Prostate gland (tissue), 2 donors: ENCODE measurements around the gene NCAPG2.

Source experiments
- POLR2AphosphoS5 ChIP-seq: sonication (generic); formaldehyde crosslinking; IDR thresholded peaks from one replicate; pipeline ENCODE4 v1.6.1; 2017; ENCODE audit warnings: antibody characterized with exemption
- TF ChIP-seq, protein P1 (sequence below), 4 experiments: fragments of 200-600 bp in 2 of 4; fragments of 450-650 bp in 2 of 4; sonication (generic) in 2 of 4; IDR thresholded peaks; 1 replicate in 3 of 4; 2 replicates in 1 of 4; pipeline ENCODE4 v1.5.1; 2016 to 2019; ENCODE audit warnings: antibody characterized with exemption in 4 of 4, mild to moderate bottlenecking in 2 of 4, moderate library complexity in 2 of 4

DNA sequence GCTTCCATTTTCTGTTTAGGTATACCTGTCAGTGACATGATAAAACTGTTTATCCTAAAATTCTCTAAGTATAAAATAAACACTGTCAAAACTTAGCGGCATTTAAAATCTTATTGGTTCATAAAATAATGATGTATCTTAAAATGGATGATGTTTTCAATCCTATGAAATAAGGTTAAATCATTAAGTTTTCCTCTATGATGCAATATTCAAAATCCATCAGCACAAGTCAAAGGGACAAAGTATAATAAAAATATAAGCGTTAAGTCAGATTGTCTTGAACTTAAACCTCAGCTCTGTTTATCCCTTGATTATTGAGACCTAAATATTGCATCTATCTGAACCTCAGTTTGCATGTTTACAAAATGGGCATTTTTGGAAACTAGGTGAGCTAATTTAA, 46.6 kb upstream of the NCAPG2 start:
- TF ChIP-seq, protein P1, sequence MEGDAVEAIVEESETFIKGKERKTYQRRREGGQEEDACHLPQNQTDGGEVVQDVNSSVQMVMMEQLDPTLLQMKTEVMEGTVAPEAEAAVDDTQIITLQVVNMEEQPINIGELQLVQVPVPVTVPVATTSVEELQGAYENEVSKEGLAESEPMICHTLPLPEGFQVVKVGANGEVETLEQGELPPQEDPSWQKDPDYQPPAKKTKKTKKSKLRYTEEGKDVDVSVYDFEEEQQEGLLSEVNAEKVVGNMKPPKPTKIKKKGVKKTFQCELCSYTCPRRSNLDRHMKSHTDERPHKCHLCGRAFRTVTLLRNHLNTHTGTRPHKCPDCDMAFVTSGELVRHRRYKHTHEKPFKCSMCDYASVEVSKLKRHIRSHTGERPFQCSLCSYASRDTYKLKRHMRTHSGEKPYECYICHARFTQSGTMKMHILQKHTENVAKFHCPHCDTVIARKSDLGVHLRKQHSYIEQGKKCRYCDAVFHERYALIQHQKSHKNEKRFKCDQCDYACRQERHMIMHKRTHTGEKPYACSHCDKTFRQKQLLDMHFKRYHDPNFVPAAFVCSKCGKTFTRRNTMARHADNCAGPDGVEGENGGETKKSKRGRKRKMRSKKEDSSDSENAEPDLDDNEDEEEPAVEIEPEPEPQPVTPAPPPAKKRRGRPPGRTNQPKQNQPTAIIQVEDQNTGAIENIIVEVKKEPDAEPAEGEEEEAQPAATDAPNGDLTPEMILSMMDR (IDR thresholded peaks at IDR 0.05): no peak
- no peak for TF ChIP-seq POLR2AphosphoS5
